Epithelial cell of umbilical artery (primary cell): ENCODE data around the gene SPAST. TPM values are rescaled to one million over a fixed set of nuclear protein-coding genes. Genes with fewer than 3 reads are reported as not detected.

Experiments
- total RNA-seq: library from RNA; depleted of rRNA; stranded (reverse); fragments of >200 nt; gene quantifications from 2 replicates; pipeline ENCODE4 v1.2.3, GENCODE V29; 2014

SPAST gene, protein sequence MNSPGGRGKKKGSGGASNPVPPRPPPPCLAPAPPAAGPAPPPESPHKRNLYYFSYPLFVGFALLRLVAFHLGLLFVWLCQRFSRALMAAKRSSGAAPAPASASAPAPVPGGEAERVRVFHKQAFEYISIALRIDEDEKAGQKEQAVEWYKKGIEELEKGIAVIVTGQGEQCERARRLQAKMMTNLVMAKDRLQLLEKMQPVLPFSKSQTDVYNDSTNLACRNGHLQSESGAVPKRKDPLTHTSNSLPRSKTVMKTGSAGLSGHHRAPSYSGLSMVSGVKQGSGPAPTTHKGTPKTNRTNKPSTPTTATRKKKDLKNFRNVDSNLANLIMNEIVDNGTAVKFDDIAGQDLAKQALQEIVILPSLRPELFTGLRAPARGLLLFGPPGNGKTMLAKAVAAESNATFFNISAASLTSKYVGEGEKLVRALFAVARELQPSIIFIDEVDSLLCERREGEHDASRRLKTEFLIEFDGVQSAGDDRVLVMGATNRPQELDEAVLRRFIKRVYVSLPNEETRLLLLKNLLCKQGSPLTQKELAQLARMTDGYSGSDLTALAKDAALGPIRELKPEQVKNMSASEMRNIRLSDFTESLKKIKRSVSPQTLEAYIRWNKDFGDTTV
- 29.6 and 34.0 TPM in 2 replicates for total RNA-seq

DNA sequence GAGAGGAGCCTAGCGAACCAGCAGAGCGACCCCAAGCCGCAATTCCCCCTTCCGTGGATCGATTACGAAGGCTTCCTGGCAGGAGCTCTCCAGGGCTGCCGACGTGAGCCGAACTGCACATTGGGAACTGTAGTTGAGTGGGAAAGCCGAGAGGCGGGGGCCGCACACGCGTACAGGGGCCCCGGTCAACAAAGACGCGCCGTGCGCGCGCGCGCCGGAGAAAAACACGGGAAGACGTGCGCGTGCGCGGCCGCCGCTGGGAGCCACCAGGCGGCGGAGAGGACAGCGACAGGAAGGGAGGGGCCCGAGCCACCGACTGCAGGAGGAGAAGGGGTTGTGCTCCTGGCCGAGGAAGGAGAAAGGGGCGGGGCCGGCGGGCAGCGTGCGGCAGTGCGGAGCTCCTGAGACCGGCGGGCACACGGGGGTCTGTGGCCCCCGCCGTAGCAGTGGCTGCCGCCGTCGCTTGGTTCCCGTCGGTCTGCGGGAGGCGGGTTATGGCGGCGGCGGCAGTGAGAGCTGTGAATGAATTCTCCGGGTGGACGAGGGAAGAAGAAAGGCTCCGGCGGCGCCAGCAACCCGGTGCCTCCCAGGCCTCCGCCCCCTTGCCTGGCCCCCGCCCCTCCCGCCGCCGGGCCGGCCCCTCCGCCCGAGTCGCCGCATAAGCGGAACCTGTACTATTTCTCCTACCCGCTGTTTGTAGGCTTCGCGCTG is at the start of gene SPAST:
SPAST (plus strand) TSS at position 247 of the 711 bp plus-strand sequence; CDS start at position 523, 276 bp downstream.

DNA sequence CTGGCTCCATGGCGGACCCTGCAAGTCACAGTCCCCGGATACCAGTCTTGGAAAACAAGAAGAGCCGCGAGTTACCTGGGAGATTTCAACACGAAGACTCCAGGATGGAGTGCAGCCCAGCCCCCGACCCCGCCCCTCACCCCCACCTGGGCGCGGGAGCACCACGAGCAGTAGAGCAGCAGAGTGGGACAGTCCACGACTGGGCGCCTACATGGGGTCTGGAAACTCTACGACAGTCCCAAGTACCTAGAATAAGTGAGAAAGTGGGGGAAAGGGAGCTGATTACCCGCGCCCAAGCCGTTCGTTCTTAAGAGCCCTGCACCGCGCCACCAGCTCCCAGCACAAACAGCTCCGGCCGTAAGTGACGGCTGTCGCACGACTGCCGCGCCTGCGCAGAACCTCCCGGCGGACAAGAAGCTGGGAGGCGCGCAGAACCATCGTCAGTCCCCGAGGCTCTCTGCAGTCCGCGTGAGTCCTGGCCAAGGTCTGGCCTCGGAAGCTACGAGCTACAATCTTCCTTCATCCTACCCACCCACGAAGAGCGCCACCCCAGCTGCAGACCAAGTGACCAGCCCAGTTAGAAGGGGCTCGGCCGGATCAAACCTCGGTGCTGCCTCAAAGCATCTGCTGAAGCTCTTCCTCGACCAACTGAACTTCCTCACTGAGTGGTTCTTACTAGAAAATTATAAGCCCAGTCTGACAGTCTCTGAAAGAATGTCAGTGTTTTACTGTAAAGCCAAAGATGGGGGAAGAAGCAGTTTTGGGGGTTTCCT is 23.7 kb upstream of the SPAST start, which contains the start of gene DPY30:
DPY30 (minus strand) TSS at position 359 of the 773 bp plus-strand sequence; CDS start at position 10, 349 bp downstream.

Other genes starting within 250 kb of the SPAST start
- gene MEMO1, start 52.5 kb upstream of the SPAST start, total RNA-seq, result 28.7 and 41.6 TPM in 2 replicates
- 118 and 124 TPM in 2 replicates for gene DPY30, start 23.8 kb upstream of the SPAST start, total RNA-seq
- 17.5 and 22.5 TPM in 2 replicates for gene SLC30A6, start 102.3 kb downstream of the SPAST start, total RNA-seq
- gene NLRC4, start 201.3 kb downstream of the SPAST start, total RNA-seq, result not detected in 2 replicates
- gene YIPF4, start 214.3 kb downstream of the SPAST start, total RNA-seq, result 16.2 and 29.2 TPM in 2 replicates